ENCODE measurements around the gene PLXNC1. TPM values are rescaled to one million over a fixed set of nuclear protein-coding genes. Genes with fewer than 3 reads are reported as not detected.

Gene PLXNC1
- total and polyA plus RNA-seq, 8 donors, result 0.40 to 16.5 (median 2.6) TPM

DNA sequence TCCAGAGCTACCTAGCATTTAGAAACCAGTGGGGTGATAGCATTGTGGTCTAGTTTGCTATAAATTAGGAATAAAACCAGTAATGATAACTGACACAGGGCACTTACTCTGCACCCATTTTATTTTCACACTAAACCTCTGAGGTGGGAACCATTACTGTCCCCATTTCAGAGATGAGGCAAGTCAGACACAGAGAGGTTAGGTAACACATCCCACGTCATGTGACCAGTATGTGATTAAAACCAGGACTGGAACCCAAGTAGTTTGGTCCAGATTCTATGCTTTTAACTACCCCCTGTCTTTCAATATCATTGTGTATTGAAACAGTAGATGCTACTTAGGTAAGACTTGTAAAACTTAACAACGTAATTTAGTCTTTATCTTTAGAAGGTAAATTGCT is 110.2 kb downstream of the PLXNC1 start:
- Histone ChIP-seq H3K4me1 (peaks cover 16 to 25% (median 20%) of the 10 kb centered on the region in 4 donors), H3K4me3 (no peak overlapping the region), H3K27me3 (no peaks in the 10 kb centered on the region), H3K36me3 (peaks cover 0 to 7% (median 0%) of the 10 kb centered on the region in 4 donors), H3K9me3 (no peaks in the 10 kb centered on the region), H3K27ac (no peak overlapping the region)
- intact Hi-C loops (cut with DNase I; ENCODE audit: low total_unique reads), result no loop called here
- WGBS, 5 donors, result 60 to 81% (median 70%) methylated on average over 2 of the region's 2 CpGs
- TF ChIP-seq EP300 (IDR thresholded peaks at IDR 0.05) (no peak), POLR2A (IDR thresholded peaks at IDR 0.05) (no peak), POLR2AphosphoS5 (IDR thresholded peaks at IDR 0.05) (no peak)
- TF ChIP-seq, protein P1, sequence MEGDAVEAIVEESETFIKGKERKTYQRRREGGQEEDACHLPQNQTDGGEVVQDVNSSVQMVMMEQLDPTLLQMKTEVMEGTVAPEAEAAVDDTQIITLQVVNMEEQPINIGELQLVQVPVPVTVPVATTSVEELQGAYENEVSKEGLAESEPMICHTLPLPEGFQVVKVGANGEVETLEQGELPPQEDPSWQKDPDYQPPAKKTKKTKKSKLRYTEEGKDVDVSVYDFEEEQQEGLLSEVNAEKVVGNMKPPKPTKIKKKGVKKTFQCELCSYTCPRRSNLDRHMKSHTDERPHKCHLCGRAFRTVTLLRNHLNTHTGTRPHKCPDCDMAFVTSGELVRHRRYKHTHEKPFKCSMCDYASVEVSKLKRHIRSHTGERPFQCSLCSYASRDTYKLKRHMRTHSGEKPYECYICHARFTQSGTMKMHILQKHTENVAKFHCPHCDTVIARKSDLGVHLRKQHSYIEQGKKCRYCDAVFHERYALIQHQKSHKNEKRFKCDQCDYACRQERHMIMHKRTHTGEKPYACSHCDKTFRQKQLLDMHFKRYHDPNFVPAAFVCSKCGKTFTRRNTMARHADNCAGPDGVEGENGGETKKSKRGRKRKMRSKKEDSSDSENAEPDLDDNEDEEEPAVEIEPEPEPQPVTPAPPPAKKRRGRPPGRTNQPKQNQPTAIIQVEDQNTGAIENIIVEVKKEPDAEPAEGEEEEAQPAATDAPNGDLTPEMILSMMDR (IDR thresholded peaks at IDR 0.05), result no peak
- no peak for DNase-seq

DNA sequence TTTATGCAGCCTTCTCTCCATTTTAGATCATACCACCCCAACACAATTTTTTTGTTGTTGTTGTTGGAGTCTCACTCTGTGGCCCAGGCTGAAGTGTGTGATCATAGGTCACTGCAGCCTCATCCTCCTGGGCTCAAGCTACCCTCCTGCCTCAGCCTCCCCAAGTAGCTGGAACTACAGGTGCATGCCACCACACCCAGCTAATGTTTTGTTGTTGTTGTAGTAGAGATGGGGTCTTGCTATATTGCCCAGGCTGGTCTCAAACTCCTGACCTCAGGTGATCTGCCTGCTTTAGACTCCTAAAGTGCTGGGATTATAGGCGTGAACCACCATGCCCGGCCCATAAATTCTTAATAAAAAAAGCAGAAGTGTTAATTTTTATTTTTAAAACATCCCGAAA is 111.6 kb downstream of the PLXNC1 start:
- WGBS, 5 donors, result 84 to 95% (median 95%) methylated on average over 3 of the region's 3 CpGs
- H3K27ac ChIP-seq, result no peak overlapping the region
- H3K36me3 ChIP-seq, result peaks cover 0 to 7% (median 0%) of the 10 kb centered on the region in 4 donors
- intact Hi-C loops (cut with DNase I; ENCODE audit: low total_unique reads), result no loop called here
- TF ChIP-seq EP300 (IDR thresholded peaks at IDR 0.05) (no peak), POLR2AphosphoS5 (IDR thresholded peaks at IDR 0.05) (no peak)
- no peaks in the 10 kb centered on the region for H3K27me3 ChIP-seq
- no peak overlapping the region for H3K4me3 ChIP-seq
- H3K4me1 ChIP-seq, result peaks cover 16 to 35% (median 22%) of the 10 kb centered on the region in 4 donors
- H3K9me3 ChIP-seq, result no peaks in the 10 kb centered on the region
- DNase-seq, result no peak

DNA sequence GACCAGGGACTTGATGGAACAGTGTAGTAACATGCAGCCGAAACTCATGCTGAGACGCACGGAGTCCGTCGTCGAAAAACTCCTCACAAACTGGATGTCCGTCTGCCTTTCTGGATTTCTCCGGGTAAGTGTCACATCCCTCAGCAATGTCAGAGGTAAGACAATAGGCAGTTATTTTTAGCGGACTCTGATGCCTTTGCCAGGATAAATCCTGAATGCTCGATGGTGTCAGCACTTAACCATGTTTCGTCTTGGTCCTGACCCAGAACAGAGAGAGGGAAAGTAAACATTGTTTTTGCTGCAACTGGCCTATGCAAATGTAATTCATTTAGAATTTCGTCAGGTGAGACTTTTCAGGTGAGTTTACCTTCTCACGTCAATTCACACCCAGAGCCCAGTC is 112.3 kb downstream of the PLXNC1 start:
- peaks cover 16 to 35% (median 22%) of the 10 kb centered on the region in 4 donors for H3K4me1 ChIP-seq
- no peaks in the 10 kb centered on the region for H3K27me3 ChIP-seq
- intact Hi-C loops (cut with DNase I; ENCODE audit: low total_unique reads), result no loop called here
- H3K4me3 ChIP-seq, result no peak overlapping the region
- no peaks in the 10 kb centered on the region for H3K9me3 ChIP-seq
- peak overlapping the region in 1 of 5 donors; percentile 90 for H3K27ac ChIP-seq
- DNase-seq, result no peak
- TF ChIP-seq POLR2A (IDR thresholded peaks at IDR 0.05) (no peak), EP300 (IDR thresholded peaks at IDR 0.05) (no peak), POLR2AphosphoS5 (IDR thresholded peaks at IDR 0.05) (no peak)
- TF ChIP-seq, protein P1 (IDR thresholded peaks at IDR 0.05), result no peak
- peaks cover 0 to 7% (median 0%) of the 10 kb centered on the region in 4 donors for H3K36me3 ChIP-seq
- 86 to 92% (median 91%) methylated on average over 13 of the region's 13 CpGs for WGBS, 5 donors

DNA sequence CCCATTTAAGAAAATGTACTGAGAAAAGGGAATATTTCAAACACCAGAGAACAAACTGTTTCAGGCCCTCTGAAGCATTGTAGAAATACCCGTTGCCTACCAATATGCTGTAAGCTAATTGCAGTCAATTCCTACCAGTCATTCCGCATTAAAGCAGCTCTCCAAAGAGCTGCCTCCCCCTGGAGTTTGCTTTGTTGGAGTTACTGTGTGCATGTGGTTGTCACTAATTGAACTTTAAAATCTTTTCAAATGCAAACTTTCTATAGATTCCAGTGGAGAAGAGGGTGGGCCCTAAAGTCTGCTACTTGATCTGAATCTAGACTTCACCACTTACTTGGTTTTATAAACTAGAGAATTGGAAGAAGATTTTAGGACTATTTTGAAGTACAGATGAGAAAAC is 112.7 kb downstream of the PLXNC1 start:
- Histone ChIP-seq H3K27ac (peak overlapping the region in 2 of 5 donors; percentile 82 to 90), H3K36me3 (peaks cover 0 to 3% (median 0%) of the 10 kb centered on the region in 4 donors), H3K9me3 (no peaks in the 10 kb centered on the region), H3K4me1 (peaks cover 16 to 35% (median 22%) of the 10 kb centered on the region in 4 donors), H3K4me3 (no peak overlapping the region), H3K27me3 (no peaks in the 10 kb centered on the region)
- WGBS, 5 donors, result 78 to 91% (median 83%) methylated on average over 2 of the region's 2 CpGs
- TF ChIP-seq POLR2AphosphoS5 (IDR thresholded peaks at IDR 0.05) (no peak), POLR2A (IDR thresholded peaks at IDR 0.05) (no peak), EP300 (IDR thresholded peaks at IDR 0.05) (no peak)
- TF ChIP-seq, protein P1 (IDR thresholded peaks at IDR 0.05), result no peak
- DNase-seq, result no peak
- intact Hi-C loops (cut with DNase I; ENCODE audit: low total_unique reads), result no loop called here

DNA sequence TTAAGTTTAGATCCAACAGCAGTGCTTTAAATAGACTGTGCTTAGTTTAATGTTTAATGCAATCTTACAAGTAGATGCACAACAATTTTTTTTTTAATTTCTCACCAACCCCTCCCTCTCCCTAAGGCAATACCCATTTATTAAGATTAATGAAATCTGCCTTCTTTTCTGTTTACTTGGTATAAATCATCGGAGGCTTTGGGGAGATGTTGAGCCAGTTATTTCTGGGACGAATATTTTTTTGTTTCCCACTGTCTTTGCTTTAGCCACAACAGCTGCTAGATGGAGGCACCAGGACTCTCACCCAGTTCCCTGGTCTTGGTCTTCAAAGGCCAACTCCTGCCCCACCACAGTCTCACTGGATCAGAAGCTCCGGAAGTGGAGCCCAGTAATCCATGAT is 113.4 kb downstream of the PLXNC1 start:
- intact Hi-C loops (cut with DNase I; ENCODE audit: low total_unique reads), result no loop called here
- Histone ChIP-seq H3K9me3 (no peaks in the 10 kb centered on the region), H3K27ac (peak overlapping the region; percentile 18 to 90 (median 82)), H3K27me3 (no peaks in the 10 kb centered on the region), H3K4me3 (peak overlapping the region; percentile 43 to 55 (median 47)), H3K4me1 (peaks cover 16 to 35% (median 22%) of the 10 kb centered on the region in 4 donors), H3K36me3 (no peaks in the 10 kb centered on the region)
- TF ChIP-seq EP300 (IDR thresholded peaks at IDR 0.05), result no peak
- TF ChIP-seq, protein P1 (IDR thresholded peaks at IDR 0.05), result no peak
- no peak for TF ChIP-seq POLR2AphosphoS5 (IDR thresholded peaks at IDR 0.05)
- no peak for TF ChIP-seq POLR2A (IDR thresholded peaks at IDR 0.05)
- 56 to 71% (median 58%) methylated on average over 3 of the region's 3 CpGs for WGBS, 5 donors
- no peak for DNase-seq
